Measurements from ENCODE around the gene SAMD11.

GRCh38 chr1:918843-919242, 4.9 kb upstream of the SAMD11 start:
- TF ChIP-seq CTCF (IDR thresholded peaks at IDR 0.05; ENCODE audit: low read depth, low read length, poor library complexity, severe bottlenecking) (no peak), EZH2phosphoT487 (IDR thresholded peaks at IDR 0.05; ENCODE audit: borderline replicate concordance, low read length) (no peak)
